Ascending aorta (tissue), 2 donors: ENCODE measurements around the gene PXDN. TPM values are rescaled to one million over a fixed set of nuclear protein-coding genes. Genes with fewer than 3 reads are reported as not detected.
A peak's percentile ranks its signal among the peaks of the same experiment; 100 is the strongest.

Source experiments
- DNase-seq, 2 donors: peaks; one replicate each; pipeline ENCODE4 v3.0.0-alpha.2; 2019; ENCODE audit warnings: low spot score in 2 of 2
- H3K27ac ChIP-seq, 2 donors: fragments of 200-600 bp; sonication (generic); one replicate each; pipeline ENCODE4 v1.5.1; 2016 to 2017; ENCODE audit warnings: mild to moderate bottlenecking in 1 of 2
- H3K27me3 ChIP-seq: fragments of 200-600 bp; sonication (generic); one replicate; pipeline ENCODE4 v1.5.1; 2017
- H3K36me3 ChIP-seq, 2 donors: fragments of 200-600 bp; sonication (generic); one replicate each; pipeline ENCODE4 v1.5.1; 2016
- H3K4me1 ChIP-seq, 2 donors: fragments of 200-600 bp; sonication (generic); one replicate each; pipeline ENCODE4 v1.5.1; 2016 to 2017; ENCODE audit warnings: mild to moderate bottlenecking in 1 of 2
- H3K4me3 ChIP-seq, 2 donors: fragments of 200-600 bp; sonication (generic); one replicate each; pipeline ENCODE4 v1.5.1; 2016 to 2017; ENCODE audit warnings: mild to moderate bottlenecking in 1 of 2
- H3K9me3 ChIP-seq, 2 donors: fragments of 200-600 bp; sonication (generic); one replicate each; pipeline ENCODE4 v1.5.1; 2016
- intact Hi-C: fragments of 100-400 bp; cut with DNase I; formaldehyde crosslinking; loops from one replicate; pipeline ENCODE4 v1.15.1; 2023
- total RNA-seq: library from RNA; depleted of rRNA; stranded (reverse); fragments of >200 nt; gene quantifications from one replicate; pipeline ENCODE4 v1.1.0, GENCODE V29; 2016
- TF ChIP-seq, protein P1 (sequence below), 3 experiments: fragments of 200-600 bp in 2 of 3; fragments of 450-650 bp in 1 of 3; sonication (generic) in 2 of 3; IDR thresholded peaks; one replicate each; pipeline ENCODE4 v1.5.1; 2016 to 2019; ENCODE audit warnings: antibody characterized with exemption in 3 of 3, mild to moderate bottlenecking in 1 of 3, moderate library complexity in 1 of 3

Gene PXDN
- total RNA-seq, 1 donor from 2014 or later: 188 TPM

DNA sequence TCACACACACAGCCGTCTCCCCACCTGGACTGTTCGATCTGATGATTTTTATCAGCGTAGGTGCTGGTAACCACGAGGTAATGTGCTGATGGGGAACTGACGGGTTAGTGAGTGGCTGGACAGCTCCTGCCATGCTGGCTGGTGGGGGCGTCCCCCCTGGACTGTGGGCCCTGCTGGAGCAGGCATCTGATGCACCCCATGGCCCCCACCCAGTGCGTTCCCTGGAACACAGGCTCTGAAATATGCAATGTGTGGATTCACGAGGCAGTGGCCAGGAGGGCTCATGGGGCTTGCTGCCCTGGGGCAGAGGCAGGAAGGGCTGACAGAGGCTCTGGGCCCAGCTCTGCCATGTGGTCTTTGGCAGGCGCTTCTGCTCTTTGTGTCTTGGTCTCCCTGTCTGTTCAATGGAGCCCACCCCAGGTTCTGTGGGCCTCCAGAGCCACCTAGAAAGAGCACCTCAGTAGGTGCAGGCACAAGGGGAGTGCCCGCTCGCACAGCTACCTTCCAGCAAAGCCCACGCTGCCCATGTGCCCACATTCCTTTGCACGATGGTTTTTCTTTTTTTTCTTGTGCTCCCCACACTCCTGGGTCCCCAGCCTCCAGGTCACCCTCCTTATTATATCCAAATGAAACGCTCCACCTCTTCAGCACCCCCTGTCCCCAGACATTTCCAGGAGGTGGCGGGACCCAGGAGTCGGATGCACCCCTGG lies 10.3 kb upstream of the PXDN start:
- H3K27me3 ChIP-seq: no peaks in the 10 kb centered on the region
- no peak overlapping the region for H3K4me3 ChIP-seq
- intact Hi-C loops: no loop called here
- peak in 1 of 2 donors; percentile 31 for DNase-seq
- H3K36me3 ChIP-seq: no peaks in the 10 kb centered on the region
- H3K27ac ChIP-seq: no peak overlapping the region
- TF ChIP-seq, protein P1, sequence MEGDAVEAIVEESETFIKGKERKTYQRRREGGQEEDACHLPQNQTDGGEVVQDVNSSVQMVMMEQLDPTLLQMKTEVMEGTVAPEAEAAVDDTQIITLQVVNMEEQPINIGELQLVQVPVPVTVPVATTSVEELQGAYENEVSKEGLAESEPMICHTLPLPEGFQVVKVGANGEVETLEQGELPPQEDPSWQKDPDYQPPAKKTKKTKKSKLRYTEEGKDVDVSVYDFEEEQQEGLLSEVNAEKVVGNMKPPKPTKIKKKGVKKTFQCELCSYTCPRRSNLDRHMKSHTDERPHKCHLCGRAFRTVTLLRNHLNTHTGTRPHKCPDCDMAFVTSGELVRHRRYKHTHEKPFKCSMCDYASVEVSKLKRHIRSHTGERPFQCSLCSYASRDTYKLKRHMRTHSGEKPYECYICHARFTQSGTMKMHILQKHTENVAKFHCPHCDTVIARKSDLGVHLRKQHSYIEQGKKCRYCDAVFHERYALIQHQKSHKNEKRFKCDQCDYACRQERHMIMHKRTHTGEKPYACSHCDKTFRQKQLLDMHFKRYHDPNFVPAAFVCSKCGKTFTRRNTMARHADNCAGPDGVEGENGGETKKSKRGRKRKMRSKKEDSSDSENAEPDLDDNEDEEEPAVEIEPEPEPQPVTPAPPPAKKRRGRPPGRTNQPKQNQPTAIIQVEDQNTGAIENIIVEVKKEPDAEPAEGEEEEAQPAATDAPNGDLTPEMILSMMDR (IDR thresholded peaks at IDR 0.05): no peak
- peaks cover 0 to 10% of the 10 kb centered on the region in 2 donors for H3K4me1 ChIP-seq
- H3K9me3 ChIP-seq: no peaks in the 10 kb centered on the region

DNA sequence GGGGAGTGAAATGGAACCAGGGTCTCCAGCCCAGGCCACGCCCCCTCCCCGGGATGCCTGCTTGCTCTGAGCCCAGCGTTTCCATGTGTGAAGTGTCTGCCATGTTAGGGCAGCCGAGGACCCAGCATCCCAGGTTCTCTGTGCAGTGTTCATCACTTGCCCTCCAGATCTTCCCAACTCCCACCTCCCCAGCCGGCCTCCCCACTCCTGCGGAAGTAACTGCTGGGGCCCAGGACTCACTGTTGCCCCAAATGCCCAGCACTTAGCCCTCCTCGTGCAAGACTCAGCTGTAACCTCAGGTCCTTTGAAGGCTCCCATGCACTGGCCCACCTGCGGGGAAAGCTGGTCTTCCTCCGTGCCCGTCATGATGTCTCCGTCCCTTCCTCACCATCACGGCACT lies 9.7 kb upstream of the PXDN start:
- H3K27me3 ChIP-seq: no peaks in the 10 kb centered on the region
- DNase-seq: peak in 1 of 2 donors; percentile 57
- H3K36me3 ChIP-seq: no peaks in the 10 kb centered on the region
- H3K4me1 ChIP-seq: peaks cover 0 to 10% of the 10 kb centered on the region in 2 donors
- H3K27ac ChIP-seq: no peak overlapping the region
- no peak overlapping the region for H3K4me3 ChIP-seq
- H3K9me3 ChIP-seq: no peaks in the 10 kb centered on the region
- TF ChIP-seq, protein P1 (IDR thresholded peaks at IDR 0.05): no peak
- intact Hi-C loops: no loop called here

DNA sequence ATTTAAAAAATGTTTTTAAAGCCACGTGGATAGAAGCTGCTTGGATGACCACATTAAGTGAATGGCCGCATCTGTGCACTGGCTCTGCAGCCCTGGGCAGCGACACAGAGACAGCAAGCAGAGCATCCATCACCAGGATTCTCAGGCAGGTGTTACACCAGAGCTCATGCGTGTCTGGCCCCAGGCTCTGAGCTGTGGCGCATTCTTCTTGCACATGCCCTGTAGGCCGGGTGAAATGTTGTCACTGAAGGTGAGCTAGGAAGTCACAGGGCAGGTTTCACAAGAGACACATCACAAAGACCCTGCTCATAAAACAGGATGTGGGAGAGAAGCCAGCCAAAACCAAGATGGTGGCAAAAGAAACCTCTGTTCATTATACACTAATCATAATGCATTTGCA lies 8.4 kb upstream of the PXDN start:
- H3K4me1 ChIP-seq: peaks cover 0 to 10% of the 10 kb centered on the region in 2 donors
- H3K4me3 ChIP-seq: no peak overlapping the region
- H3K36me3 ChIP-seq: no peaks in the 10 kb centered on the region
- intact Hi-C loops: no loop called here
- peak in 1 of 2 donors; percentile 31 for DNase-seq
- TF ChIP-seq, protein P1 (IDR thresholded peaks at IDR 0.05): no peak
- H3K27ac ChIP-seq: no peak overlapping the region
- H3K9me3 ChIP-seq: no peaks in the 10 kb centered on the region
- no peaks in the 10 kb centered on the region for H3K27me3 ChIP-seq

DNA sequence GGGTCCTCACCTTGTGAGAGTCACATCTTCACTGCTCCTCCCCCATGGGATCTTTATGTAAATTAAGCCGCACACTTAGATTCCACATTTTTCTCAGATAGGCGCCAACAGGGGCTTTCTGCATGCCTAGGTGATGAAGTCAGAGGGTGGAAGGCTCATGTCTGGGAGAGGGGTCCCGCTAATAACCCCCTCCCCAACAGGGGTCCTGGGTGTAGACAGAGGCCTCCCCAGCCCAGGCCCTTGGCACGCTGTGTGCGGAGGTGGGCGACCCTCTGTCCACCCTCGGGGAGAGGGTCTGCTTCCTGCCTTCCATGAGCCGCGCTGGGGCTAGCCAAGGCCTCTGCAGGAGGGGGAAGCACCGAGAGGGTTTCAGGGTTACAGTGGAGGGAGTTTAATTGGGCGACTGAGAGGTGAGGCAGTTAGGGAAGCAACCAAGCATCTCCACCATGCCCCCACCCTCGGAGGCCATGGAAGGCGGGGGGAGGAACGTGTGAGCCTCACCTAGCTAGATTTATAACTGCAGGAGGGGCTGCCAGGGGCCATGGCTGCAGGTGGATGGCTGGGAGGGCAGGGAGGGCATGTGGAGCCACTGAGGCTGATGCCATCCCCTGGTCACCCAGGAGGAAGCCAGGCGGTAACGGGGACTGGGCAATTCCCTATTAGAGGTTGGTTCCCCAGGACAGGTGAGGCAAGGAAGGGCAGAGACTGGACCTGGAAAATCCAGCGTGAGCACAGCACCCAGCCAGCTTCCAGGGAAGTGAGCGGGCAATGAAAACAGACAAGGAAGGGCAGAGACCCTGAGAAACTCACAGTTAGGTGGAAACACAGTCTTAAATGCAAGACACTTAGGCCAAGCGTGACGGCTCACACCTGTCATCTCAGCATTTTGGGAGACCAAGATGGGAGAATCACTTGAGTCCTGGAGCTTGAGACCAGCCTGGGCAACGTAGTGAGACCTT lies 7.7 kb upstream of the PXDN start:
- no peak overlapping the region for H3K4me3 ChIP-seq
- H3K36me3 ChIP-seq: no peaks in the 10 kb centered on the region
- no peaks in the 10 kb centered on the region for H3K27me3 ChIP-seq
- intact Hi-C loops: loop anchor here (1.0 kb wide), 1 partner anchor 161 kb away; no protein-coding TSS in a partner anchor
- H3K9me3 ChIP-seq: no peaks in the 10 kb centered on the region
- H3K4me1 ChIP-seq: peaks cover 0 to 10% of the 10 kb centered on the region in 2 donors
- H3K27ac ChIP-seq: no peak overlapping the region
- TF ChIP-seq, protein P1 (IDR thresholded peaks at IDR 0.05): no peak
- peak in 1 of 2 donors; percentile 59 for DNase-seq

DNA sequence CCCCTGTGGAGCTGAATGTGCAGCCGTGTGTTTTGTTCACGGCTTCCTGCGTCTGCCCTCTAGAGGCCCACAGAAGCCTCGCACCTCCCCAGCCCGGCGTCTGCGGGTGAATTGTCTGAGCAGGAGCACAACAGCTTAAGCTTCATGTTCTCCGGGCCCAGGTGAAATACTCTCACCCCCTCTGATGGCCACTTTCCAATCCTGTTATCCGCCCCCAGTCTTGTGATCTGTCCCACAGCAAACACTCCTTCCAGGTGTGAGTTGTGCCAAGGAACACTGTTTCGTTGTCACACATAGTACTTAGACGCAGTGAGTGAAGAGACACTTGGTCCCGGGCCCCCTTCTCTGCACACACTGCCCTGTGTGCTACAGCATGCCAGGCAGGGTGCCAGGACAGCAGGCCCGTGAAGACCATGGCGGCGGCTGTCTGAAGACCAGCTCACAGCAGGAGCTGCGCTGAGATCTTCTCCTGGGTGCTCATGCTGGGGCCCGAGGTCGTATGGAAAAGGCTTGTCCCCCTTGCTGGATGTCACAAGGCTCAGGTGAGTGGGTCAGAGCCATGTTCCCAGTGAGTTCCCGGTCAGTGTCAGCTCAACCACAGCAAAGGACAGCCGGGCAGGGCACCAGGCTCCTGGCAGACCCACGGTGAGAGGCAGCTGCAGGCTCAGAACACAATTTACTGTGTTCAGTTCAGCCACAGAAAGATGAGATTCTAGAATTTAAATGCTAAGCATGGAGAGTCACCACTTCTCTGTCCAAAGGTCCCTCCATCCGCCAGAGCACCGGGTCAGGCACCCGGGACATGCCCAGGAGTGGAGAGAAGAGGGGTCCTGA lies 6.8 kb upstream of the PXDN start:
- H3K9me3 ChIP-seq: no peaks in the 10 kb centered on the region
- DNase-seq: peak in 1 of 2 donors; percentile 87
- no peaks in the 10 kb centered on the region for H3K27me3 ChIP-seq
- TF ChIP-seq, protein P1 (IDR thresholded peaks at IDR 0.05): peak; percentile 70 to 88 (median 86)
- H3K36me3 ChIP-seq: no peaks in the 10 kb centered on the region
- intact Hi-C loops: loop anchor here (1.0 kb wide), 1 partner anchor 160 kb away; no protein-coding TSS in a partner anchor
- H3K4me3 ChIP-seq: no peak overlapping the region
- H3K27ac ChIP-seq: no peak overlapping the region
- peaks cover 0 to 10% of the 10 kb centered on the region in 2 donors for H3K4me1 ChIP-seq
